GM12873 (cell line): ENCODE measurements around the gene RNF169.

ENCODE experiments used
- CTCF ChIP-seq: IDR thresholded peaks from 2 replicates; pipeline ENCODE4 v1.5.1; 2012; ENCODE audit warnings: low read depth, mild to moderate bottlenecking, moderate library complexity, low read length, control low read depth; ENCODE audit not compliant: insufficient read depth; ENCODE audit errors: missing control alignments

RNF169 gene

GRCh38 chr11:74756571-74756970 is 7.9 kb downstream of the RNF169 start:
- no peak for TF ChIP-seq CTCF

GRCh38 chr11:74766905-74767304 is 18.3 kb downstream of the RNF169 start:
- TF ChIP-seq CTCF, result no peak

- TF ChIP-seq CTCF, result no peak
Measured at GRCh38 chr11:74769055-74769707, 20.5 kb downstream of the RNF169 start.

GRCh38 chr11:74770456-74770855 is 21.8 kb downstream of the RNF169 start:
- TF ChIP-seq CTCF, result no peak

GRCh38 chr11:74771139-74771538 is 22.5 kb downstream of the RNF169 start:
- no peak for TF ChIP-seq CTCF

- no peak for TF ChIP-seq CTCF
Measured at GRCh38 chr11:74773476-74773875, 24.8 kb downstream of the RNF169 start.

- no peak for TF ChIP-seq CTCF
Measured at GRCh38 chr11:74775762-74776161, 27.1 kb downstream of the RNF169 start.

- no peak for TF ChIP-seq CTCF
Measured at GRCh38 chr11:74776546-74776945, 27.9 kb downstream of the RNF169 start.
